Inflammatory macrophage treated with lipopolysaccharide for 4 hours (primary cell): ENCODE data around the gene KRIT1.
A peak's percentile ranks its signal among the peaks of the same experiment; 100 is the strongest.

Source experiments
- DNase-seq: peaks from one replicate; pipeline ENCODE4 v3.0.0-alpha.2; 2020

Gene KRIT1

GRCh38 chr7:92245487-92246359 lies at the start of gene KRIT1, which contains the start of gene ANKIB1:
TSS of gene KRIT1 (minus strand) at chr7:92245914. CDS start at chr7:92242135, 3,779 bp downstream.
TSS of gene ANKIB1 (plus strand) at chr7:92245974. CDS start at chr7:92294979, 49,005 bp downstream.
- peak; percentile 86 for DNase-seq

GRCh38 chr7:92295391-92295790 lies 49.7 kb upstream of the KRIT1 start:
- no peak for DNase-seq

GRCh38 chr7:92293896-92294590 lies 48.3 kb upstream of the KRIT1 start:
- DNase-seq = peak; percentile 35

- no peak for DNase-seq
Observed at GRCh38 chr7:92292981-92293380, 47.3 kb upstream of the KRIT1 start.

- DNase-seq = no peak
Observed at GRCh38 chr7:92289321-92289720, 43.6 kb upstream of the KRIT1 start.

GRCh38 chr7:92282930-92283329 lies 37.2 kb upstream of the KRIT1 start:
- DNase-seq = no peak

- no peak for DNase-seq
Observed at GRCh38 chr7:92282221-92282814, 36.6 kb upstream of the KRIT1 start.

- no peak for DNase-seq
Observed at GRCh38 chr7:92281031-92281430, 35.3 kb upstream of the KRIT1 start.

GRCh38 chr7:92279396-92280031 lies 33.8 kb upstream of the KRIT1 start:
- no peak for DNase-seq

- no peak for DNase-seq
Observed at GRCh38 chr7:92276460-92276864, 30.7 kb upstream of the KRIT1 start.

GRCh38 chr7:92275327-92275726 lies 29.6 kb upstream of the KRIT1 start:
- no peak for DNase-seq

- DNase-seq = no peak
Observed at GRCh38 chr7:92268921-92269320, 23.2 kb upstream of the KRIT1 start.

- no peak for DNase-seq
Observed at GRCh38 chr7:92266415-92267241, 20.9 kb upstream of the KRIT1 start.

- no peak for DNase-seq
Observed at GRCh38 chr7:92260248-92260781, 14.6 kb upstream of the KRIT1 start.

- no peak for DNase-seq
Observed at GRCh38 chr7:92259610-92260247, 14.0 kb upstream of the KRIT1 start.

- DNase-seq = no peak
Observed at GRCh38 chr7:92259062-92259461, 13.3 kb upstream of the KRIT1 start.

- no peak for DNase-seq
Observed at GRCh38 chr7:92255308-92255707, 9.6 kb upstream of the KRIT1 start.

- peak; percentile 21 for DNase-seq
Observed at GRCh38 chr7:92254800-92255199, 9.1 kb upstream of the KRIT1 start.

GRCh38 chr7:92253251-92253650 lies 7.5 kb upstream of the KRIT1 start:
- DNase-seq = no peak

GRCh38 chr7:92251181-92251580 lies 5.5 kb upstream of the KRIT1 start:
- no peak for DNase-seq

GRCh38 chr7:92250603-92251002 lies 4.9 kb upstream of the KRIT1 start:
- no peak for DNase-seq
